Mesothelial cell of epicardium (in vitro differentiated cells): Measurements from ENCODE around the gene PHF11. TPM values are rescaled to one million over a fixed set of nuclear protein-coding genes. Genes with fewer than 3 reads are reported as not detected.
"Not testable (repeated sequence)": the region's sequence is repeated elsewhere in the genome, so short reads cannot be mapped to it uniquely, and the experiment has no call there.

Experiments used
- DNase-seq, 2 experiments: peaks; one replicate each; pipeline ENCODE4 v3.0.0; 2021; ENCODE audit warnings: low spot score in 2 of 2; ENCODE audit not compliant: unreplicated experiment in 2 of 2
- H3K27ac Mint-ChIP-seq: 2 replicates; pipeline ENCODE4 v1.8.0; 2021; ENCODE audit warnings: mixed read lengths
- H3K27me3 Mint-ChIP-seq: 2 replicates; pipeline ENCODE4 v1.8.0; 2021; ENCODE audit warnings: low read depth, mixed read lengths
- H3K36me3 Mint-ChIP-seq: 2 replicates; pipeline ENCODE4 v1.8.0; 2021; ENCODE audit warnings: mixed read lengths
- H3K4me1 Mint-ChIP-seq: 2 replicates; pipeline ENCODE4 v1.8.0; 2021; ENCODE audit warnings: mixed read lengths
- H3K4me3 Mint-ChIP-seq: 2 replicates; pipeline ENCODE4 v1.8.0; 2021; ENCODE audit warnings: mild to moderate bottlenecking, moderate library complexity, mixed read lengths
- H3K9me3 Mint-ChIP-seq: 2 replicates; pipeline ENCODE4 v1.8.0; 2021; ENCODE audit warnings: mixed read lengths
- total RNA-seq: library from RNA; stranded (reverse); gene quantifications from 3 replicates; pipeline ENCODE4 v1.2.1, GENCODE V29; 2021
- TF ChIP-seq, protein P1 (sequence below): fragments of 200-600 bp; sonication (generic); IDR thresholded peaks from one replicate; pipeline ENCODE4 v1.5.0; 2021; ENCODE audit warnings: antibody characterized with exemption; ENCODE audit not compliant: unreplicated experiment

PHF11 gene
- total RNA-seq, 1 donor from 2014 or later = 33.3 TPM

DNA sequence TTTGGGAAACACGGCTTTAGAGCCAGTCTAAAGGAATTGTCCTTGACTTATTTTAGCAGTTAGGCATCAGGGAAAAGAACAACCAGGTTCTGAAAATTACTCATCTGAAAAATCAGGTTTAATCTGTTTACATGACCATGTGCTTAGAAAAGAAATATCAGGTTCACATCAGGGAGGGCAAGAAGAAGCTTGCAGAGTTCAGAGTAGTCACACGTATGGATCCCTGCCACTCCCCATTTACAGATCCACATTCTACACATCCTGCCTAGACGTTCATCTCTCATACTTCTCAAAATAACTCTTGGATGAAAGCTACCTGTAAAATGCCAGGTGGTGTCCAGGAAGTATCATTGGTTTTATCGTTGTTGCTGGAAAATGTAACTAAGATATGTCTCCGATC, 14.0 kb upstream of the PHF11 start:
- Mint-ChIP-seq H3K4me1 (no peaks in the 10 kb centered on the region), H3K9me3 (no peaks in the 10 kb centered on the region), H3K36me3 (peaks cover 17% of the 10 kb centered on the region), H3K27ac (no peak overlapping the region), H3K4me3 (no peak overlapping the region), H3K27me3 (no peaks in the 10 kb centered on the region)
- TF ChIP-seq, protein P1, sequence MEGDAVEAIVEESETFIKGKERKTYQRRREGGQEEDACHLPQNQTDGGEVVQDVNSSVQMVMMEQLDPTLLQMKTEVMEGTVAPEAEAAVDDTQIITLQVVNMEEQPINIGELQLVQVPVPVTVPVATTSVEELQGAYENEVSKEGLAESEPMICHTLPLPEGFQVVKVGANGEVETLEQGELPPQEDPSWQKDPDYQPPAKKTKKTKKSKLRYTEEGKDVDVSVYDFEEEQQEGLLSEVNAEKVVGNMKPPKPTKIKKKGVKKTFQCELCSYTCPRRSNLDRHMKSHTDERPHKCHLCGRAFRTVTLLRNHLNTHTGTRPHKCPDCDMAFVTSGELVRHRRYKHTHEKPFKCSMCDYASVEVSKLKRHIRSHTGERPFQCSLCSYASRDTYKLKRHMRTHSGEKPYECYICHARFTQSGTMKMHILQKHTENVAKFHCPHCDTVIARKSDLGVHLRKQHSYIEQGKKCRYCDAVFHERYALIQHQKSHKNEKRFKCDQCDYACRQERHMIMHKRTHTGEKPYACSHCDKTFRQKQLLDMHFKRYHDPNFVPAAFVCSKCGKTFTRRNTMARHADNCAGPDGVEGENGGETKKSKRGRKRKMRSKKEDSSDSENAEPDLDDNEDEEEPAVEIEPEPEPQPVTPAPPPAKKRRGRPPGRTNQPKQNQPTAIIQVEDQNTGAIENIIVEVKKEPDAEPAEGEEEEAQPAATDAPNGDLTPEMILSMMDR = no peak
- DNase-seq = no peak

DNA sequence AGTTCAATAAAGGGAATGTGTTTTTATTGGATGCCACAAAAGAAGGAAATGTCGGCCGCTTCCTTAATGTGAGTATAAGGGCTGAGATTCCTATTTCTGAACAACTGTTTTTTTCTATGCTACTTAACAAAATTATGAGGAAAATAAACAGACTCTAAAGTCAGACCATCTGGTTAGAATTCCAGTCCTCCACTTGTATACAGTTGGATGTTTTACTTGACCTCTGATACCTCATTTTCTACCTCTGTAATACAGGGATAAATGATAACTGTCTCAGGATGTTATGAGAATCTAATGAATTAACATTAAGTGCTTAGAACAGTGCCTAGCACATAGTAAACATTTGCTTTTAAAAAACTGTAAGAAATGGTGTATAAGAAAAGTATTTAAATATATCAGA, 7.2 kb upstream of the PHF11 start:
- Mint-ChIP-seq H3K9me3 (no peaks in the 10 kb centered on the region), H3K36me3 (peaks cover 16% of the 10 kb centered on the region), H3K27ac (no peak overlapping the region), H3K4me3 (no peak overlapping the region), H3K4me1 (no peaks in the 10 kb centered on the region), H3K27me3 (no peaks in the 10 kb centered on the region)
- no peak for DNase-seq
- TF ChIP-seq, protein P1 = no peak

DNA sequence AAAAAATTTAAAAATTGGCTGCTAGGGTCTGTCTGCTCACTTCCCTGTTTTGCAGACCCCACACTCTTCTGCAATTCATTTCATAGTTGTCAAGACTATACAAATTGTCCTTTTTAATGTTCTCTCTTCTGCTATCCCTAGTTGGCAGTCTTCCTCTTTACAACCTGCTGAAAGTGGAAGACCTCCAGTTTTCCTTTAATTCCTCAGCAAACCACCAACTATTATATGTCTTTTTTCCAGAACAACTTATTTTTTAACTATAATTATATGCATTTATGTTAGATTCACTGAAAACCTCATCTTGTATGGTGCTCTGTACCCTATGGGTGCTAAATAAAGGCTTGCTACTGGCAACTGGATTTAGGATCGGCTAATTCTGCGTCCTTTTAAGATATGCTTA, 1.1 kb upstream of the PHF11 start:
- Mint-ChIP-seq H3K27me3 (no peaks in the 10 kb centered on the region), H3K4me3 (peak overlapping the region; percentile 90)

DNA sequence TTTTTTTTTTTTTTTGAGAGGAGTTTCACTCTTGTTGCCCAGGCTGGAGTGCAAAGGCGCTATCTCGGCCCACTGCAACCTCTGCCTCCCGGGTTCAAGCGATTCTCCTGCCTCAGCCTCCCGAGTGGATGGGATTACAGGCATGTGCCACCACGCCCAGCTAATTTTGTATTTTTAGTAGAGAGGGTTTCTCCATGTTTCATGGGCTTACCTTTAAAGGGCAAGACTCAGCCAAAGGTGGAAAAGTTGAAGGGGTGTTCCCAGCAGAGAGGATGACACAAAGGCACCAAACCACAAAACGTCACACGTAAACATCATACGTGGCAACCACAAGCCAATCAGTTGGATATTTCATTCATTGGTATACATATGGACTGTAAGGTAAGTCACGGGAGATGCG, 1.1 kb downstream of the PHF11 start:
- H3K27ac Mint-ChIP-seq = peak overlapping the region; percentile 39
- not testable (repeated sequence) for H3K9me3 Mint-ChIP-seq, H3K27me3 Mint-ChIP-seq, DNase-seq, H3K36me3 Mint-ChIP-seq, H3K4me1 Mint-ChIP-seq
- peak overlapping the region; percentile 73 for H3K4me3 Mint-ChIP-seq

More for the DNA sequence above, 1.1 kb upstream of the PHF11 start:
- no peak for DNase-seq
- no peaks in the 10 kb centered on the region for H3K9me3 Mint-ChIP-seq
- no peaks in the 10 kb centered on the region for H3K36me3 Mint-ChIP-seq
- peak overlapping the region; percentile 25 for H3K27ac Mint-ChIP-seq
- peaks cover 5% of the 10 kb centered on the region for H3K4me1 Mint-ChIP-seq
- TF ChIP-seq, protein P1 = no peak

DNA sequence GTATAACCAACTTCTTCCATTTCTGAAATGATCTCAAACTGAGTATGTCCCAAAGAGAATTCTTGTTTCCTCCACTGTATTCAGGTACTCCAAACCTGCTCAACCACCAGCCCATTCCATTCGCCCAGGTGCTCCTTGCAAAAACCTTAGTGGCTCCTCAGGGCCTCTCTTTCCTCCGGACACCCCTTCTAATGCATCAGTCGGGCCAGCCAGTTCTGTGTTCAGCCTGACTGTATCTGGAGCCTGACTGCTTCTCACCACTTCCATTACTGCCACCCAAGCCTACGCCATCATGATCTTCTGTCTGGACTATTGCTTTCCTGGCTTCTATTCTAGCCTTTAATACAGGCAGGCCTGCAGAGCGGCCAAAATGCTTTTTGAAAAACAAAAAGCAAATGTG, 1.5 kb downstream of the PHF11 start:
- H3K4me1 Mint-ChIP-seq = peaks cover 5% of the 10 kb centered on the region
- peak overlapping the region; percentile 39 for H3K27ac Mint-ChIP-seq
- TF ChIP-seq, protein P1 = no peak
- H3K36me3 Mint-ChIP-seq = peaks cover 4% of the 10 kb centered on the region
- no peak for DNase-seq
- H3K27me3 Mint-ChIP-seq = no peaks in the 10 kb centered on the region
- H3K4me3 Mint-ChIP-seq = peak overlapping the region; percentile 73
- H3K9me3 Mint-ChIP-seq = no peaks in the 10 kb centered on the region

DNA sequence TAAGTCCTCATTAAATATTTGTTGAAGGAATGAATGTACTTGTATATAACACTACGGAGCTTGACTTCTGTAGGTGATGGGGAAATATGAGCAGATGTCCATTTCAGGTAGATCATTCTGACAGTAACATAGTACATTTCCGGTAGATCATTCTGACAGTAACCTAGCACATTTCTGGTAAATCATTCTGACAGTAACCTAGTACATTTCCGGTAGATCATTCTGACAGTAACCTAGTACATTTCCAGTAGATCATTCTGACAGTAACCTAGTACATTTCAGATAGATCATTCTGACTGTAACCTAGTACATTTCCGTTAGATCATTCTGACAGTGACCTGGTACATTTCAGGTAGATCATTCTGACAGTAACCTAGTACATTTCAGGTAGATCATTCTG, 2.5 kb downstream of the PHF11 start:
- no peak overlapping the region for H3K27ac Mint-ChIP-seq
- no peak for DNase-seq
- no peak overlapping the region for H3K4me3 Mint-ChIP-seq
- peaks cover 8% of the 10 kb centered on the region for H3K36me3 Mint-ChIP-seq
- peaks cover 5% of the 10 kb centered on the region for H3K4me1 Mint-ChIP-seq
- no peaks in the 10 kb centered on the region for H3K27me3 Mint-ChIP-seq
- TF ChIP-seq, protein P1 = no peak
- H3K9me3 Mint-ChIP-seq = no peaks in the 10 kb centered on the region
